Liver (tissue), 3 donors: Measurements from ENCODE around the gene WIPF1.

ENCODE experiments used
- JUND ChIP-seq, 2 donors: IDR thresholded peaks; 2 replicates each; pipeline ENCODE4 v1.6.1; 2016; ENCODE audit warnings: antibody characterized with exemption in 2 of 2
- TAF1 ChIP-seq: conservative IDR thresholded peaks from 2 replicates; pipeline ENCODE4 v1.6.1; 2016; ENCODE audit warnings: antibody characterized with exemption, mild to moderate bottlenecking
- YY1 ChIP-seq: IDR thresholded peaks from 2 replicates; pipeline ENCODE4 v1.6.1; 2016; ENCODE audit warnings: antibody characterized with exemption, mild to moderate bottlenecking
- TF ChIP-seq, protein P1 (sequence below): fragments of 150-350 bp; IDR thresholded peaks from 2 replicates; pipeline ENCODE4 v1.5.1; 2017; ENCODE audit warnings: improper control_type of control experiment, low read depth, low read length; ENCODE audit not compliant: missing input control
- TF ChIP-seq, protein P2 (sequence below): IDR thresholded peaks from 2 replicates; pipeline ENCODE4 v1.6.1; 2016; ENCODE audit warnings: antibody characterized with exemption, mild to moderate bottlenecking
- TF ChIP-seq, protein P3 (sequence below): IDR thresholded peaks from 2 replicates; pipeline ENCODE4 v1.6.1; 2016; ENCODE audit warnings: antibody characterized with exemption
- TF ChIP-seq, protein P4 (sequence below): IDR thresholded peaks from 2 replicates; pipeline ENCODE4 v1.6.1; 2016; ENCODE audit warnings: antibody characterized with exemption
- donor health status: healthy.
- donor health status: healthy.

DNA sequence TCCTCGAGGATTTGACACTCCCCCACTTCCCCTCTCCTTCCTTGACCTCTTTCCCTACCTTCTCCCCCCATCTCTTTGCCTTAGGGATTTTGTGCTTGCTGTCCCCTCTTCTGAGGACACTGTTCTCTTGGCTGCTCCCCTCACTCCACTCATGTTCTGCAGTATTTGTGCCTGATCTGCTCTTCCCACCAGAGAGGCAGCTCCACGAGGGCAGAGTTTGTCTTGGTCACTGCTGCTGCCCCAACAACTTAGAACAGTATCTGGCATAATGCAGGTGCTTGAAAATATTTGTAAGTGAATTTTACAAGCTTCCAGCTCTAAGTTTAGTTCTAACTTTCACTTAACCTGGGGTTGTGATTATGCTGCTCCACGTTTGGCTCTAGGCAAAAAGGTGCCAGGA, 10.0 kb upstream of the WIPF1 start:
- TF ChIP-seq, protein P1, sequence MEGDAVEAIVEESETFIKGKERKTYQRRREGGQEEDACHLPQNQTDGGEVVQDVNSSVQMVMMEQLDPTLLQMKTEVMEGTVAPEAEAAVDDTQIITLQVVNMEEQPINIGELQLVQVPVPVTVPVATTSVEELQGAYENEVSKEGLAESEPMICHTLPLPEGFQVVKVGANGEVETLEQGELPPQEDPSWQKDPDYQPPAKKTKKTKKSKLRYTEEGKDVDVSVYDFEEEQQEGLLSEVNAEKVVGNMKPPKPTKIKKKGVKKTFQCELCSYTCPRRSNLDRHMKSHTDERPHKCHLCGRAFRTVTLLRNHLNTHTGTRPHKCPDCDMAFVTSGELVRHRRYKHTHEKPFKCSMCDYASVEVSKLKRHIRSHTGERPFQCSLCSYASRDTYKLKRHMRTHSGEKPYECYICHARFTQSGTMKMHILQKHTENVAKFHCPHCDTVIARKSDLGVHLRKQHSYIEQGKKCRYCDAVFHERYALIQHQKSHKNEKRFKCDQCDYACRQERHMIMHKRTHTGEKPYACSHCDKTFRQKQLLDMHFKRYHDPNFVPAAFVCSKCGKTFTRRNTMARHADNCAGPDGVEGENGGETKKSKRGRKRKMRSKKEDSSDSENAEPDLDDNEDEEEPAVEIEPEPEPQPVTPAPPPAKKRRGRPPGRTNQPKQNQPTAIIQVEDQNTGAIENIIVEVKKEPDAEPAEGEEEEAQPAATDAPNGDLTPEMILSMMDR: no peak
- TF ChIP-seq TAF1 (no peak), YY1 (no peak), JUND (IDR thresholded peaks at IDR 0.05) (no peak)
- TF ChIP-seq, protein P2, sequence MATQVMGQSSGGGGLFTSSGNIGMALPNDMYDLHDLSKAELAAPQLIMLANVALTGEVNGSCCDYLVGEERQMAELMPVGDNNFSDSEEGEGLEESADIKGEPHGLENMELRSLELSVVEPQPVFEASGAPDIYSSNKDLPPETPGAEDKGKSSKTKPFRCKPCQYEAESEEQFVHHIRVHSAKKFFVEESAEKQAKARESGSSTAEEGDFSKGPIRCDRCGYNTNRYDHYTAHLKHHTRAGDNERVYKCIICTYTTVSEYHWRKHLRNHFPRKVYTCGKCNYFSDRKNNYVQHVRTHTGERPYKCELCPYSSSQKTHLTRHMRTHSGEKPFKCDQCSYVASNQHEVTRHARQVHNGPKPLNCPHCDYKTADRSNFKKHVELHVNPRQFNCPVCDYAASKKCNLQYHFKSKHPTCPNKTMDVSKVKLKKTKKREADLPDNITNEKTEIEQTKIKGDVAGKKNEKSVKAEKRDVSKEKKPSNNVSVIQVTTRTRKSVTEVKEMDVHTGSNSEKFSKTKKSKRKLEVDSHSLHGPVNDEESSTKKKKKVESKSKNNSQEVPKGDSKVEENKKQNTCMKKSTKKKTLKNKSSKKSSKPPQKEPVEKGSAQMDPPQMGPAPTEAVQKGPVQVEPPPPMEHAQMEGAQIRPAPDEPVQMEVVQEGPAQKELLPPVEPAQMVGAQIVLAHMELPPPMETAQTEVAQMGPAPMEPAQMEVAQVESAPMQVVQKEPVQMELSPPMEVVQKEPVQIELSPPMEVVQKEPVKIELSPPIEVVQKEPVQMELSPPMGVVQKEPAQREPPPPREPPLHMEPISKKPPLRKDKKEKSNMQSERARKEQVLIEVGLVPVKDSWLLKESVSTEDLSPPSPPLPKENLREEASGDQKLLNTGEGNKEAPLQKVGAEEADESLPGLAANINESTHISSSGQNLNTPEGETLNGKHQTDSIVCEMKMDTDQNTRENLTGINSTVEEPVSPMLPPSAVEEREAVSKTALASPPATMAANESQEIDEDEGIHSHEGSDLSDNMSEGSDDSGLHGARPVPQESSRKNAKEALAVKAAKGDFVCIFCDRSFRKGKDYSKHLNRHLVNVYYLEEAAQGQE: no peak
- TF ChIP-seq, protein P3, sequence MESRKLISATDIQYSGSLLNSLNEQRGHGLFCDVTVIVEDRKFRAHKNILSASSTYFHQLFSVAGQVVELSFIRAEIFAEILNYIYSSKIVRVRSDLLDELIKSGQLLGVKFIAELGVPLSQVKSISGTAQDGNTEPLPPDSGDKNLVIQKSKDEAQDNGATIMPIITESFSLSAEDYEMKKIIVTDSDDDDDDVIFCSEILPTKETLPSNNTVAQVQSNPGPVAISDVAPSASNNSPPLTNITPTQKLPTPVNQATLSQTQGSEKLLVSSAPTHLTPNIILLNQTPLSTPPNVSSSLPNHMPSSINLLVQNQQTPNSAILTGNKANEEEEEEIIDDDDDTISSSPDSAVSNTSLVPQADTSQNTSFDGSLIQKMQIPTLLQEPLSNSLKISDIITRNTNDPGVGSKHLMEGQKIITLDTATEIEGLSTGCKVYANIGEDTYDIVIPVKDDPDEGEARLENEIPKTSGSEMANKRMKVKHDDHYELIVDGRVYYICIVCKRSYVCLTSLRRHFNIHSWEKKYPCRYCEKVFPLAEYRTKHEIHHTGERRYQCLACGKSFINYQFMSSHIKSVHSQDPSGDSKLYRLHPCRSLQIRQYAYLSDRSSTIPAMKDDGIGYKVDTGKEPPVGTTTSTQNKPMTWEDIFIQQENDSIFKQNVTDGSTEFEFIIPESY: no peak
- TF ChIP-seq, protein P4, sequence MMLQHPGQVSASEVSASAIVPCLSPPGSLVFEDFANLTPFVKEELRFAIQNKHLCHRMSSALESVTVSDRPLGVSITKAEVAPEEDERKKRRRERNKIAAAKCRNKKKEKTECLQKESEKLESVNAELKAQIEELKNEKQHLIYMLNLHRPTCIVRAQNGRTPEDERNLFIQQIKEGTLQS: no peak
